Panc1 (cell line): ENCODE results near the gene ZIC4.

Experiments used
- TF ChIP-seq, protein P1 (sequence below), 2 experiments: IDR thresholded peaks; 2 replicates each; pipeline ENCODE4 v1.6.1; 2011 to 2012; ENCODE audit warnings: low read depth in 2 of 2, control low read depth in 1 of 2, low read length in 1 of 2, mild to moderate bottlenecking in 1 of 2, moderate library complexity in 1 of 2; ENCODE audit not compliant: insufficient read depth in 1 of 2
- TF ChIP-seq, protein P2 (sequence below): fragments of 450-650 bp; IDR thresholded peaks from 2 replicates; pipeline ENCODE4 v1.5.1; 2017; ENCODE audit warnings: mild to moderate bottlenecking

DNA sequence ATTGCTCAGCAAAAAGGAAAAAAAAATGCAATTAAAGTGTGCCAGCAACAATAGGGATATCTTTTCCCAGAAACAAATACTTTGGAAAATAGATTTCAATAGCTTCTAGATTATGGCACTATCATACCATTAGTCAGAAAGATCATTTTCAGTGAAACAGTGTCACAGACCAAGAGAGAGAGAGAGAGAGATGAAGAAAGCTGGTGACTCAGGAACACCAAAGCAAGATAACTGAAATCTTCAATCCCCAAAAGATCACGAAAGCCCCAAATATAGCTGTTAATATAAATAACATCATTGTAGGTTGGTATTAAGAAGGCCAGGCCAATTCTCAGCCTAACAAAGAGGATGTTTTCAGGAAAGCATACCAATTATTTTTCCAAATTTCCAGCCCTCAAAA, 57.4 kb downstream of the ZIC4 start:
- TF ChIP-seq, protein P1, sequence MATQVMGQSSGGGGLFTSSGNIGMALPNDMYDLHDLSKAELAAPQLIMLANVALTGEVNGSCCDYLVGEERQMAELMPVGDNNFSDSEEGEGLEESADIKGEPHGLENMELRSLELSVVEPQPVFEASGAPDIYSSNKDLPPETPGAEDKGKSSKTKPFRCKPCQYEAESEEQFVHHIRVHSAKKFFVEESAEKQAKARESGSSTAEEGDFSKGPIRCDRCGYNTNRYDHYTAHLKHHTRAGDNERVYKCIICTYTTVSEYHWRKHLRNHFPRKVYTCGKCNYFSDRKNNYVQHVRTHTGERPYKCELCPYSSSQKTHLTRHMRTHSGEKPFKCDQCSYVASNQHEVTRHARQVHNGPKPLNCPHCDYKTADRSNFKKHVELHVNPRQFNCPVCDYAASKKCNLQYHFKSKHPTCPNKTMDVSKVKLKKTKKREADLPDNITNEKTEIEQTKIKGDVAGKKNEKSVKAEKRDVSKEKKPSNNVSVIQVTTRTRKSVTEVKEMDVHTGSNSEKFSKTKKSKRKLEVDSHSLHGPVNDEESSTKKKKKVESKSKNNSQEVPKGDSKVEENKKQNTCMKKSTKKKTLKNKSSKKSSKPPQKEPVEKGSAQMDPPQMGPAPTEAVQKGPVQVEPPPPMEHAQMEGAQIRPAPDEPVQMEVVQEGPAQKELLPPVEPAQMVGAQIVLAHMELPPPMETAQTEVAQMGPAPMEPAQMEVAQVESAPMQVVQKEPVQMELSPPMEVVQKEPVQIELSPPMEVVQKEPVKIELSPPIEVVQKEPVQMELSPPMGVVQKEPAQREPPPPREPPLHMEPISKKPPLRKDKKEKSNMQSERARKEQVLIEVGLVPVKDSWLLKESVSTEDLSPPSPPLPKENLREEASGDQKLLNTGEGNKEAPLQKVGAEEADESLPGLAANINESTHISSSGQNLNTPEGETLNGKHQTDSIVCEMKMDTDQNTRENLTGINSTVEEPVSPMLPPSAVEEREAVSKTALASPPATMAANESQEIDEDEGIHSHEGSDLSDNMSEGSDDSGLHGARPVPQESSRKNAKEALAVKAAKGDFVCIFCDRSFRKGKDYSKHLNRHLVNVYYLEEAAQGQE (IDR thresholded peaks at IDR 0.05; ENCODE audit: insufficient read depth in 1 of 2, low read depth in 2 of 2, low read length in 1 of 2), result no peak
- TF ChIP-seq, protein P2, sequence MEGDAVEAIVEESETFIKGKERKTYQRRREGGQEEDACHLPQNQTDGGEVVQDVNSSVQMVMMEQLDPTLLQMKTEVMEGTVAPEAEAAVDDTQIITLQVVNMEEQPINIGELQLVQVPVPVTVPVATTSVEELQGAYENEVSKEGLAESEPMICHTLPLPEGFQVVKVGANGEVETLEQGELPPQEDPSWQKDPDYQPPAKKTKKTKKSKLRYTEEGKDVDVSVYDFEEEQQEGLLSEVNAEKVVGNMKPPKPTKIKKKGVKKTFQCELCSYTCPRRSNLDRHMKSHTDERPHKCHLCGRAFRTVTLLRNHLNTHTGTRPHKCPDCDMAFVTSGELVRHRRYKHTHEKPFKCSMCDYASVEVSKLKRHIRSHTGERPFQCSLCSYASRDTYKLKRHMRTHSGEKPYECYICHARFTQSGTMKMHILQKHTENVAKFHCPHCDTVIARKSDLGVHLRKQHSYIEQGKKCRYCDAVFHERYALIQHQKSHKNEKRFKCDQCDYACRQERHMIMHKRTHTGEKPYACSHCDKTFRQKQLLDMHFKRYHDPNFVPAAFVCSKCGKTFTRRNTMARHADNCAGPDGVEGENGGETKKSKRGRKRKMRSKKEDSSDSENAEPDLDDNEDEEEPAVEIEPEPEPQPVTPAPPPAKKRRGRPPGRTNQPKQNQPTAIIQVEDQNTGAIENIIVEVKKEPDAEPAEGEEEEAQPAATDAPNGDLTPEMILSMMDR, result no peak
